ENCODE measurements around the gene CLDN10.
"Not testable (repeated sequence)": the region's sequence is repeated elsewhere in the genome, so short reads cannot be mapped to it uniquely, and the experiment has no call there.

Gene CLDN10

DNA sequence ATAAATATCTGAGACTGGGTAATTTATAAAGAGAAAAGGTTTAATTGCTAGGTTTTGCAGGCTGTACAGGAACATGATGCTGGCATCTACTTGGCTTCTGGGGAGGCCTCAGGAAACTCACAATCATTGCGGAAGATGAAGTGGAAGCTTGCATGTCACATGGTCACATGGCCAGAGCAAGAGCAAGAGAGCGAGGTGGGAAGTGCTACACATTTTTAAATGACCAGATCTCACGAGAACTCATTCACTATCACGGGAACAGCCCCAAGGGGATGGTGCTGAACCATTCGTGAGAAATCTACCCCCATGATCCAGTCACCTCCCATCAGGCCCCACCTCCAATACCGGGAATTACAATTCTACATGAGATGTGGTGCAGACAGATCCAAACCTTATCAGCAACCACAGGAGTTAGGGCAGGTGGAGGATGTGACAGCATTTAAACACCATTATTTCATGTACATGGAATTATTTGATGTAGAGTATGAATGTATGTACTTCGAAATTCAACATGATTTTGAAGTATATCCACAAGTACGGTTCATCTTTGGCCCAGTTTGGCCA is 10.5 kb upstream of the CLDN10 start:
- no peak for DNase-seq

DNA sequence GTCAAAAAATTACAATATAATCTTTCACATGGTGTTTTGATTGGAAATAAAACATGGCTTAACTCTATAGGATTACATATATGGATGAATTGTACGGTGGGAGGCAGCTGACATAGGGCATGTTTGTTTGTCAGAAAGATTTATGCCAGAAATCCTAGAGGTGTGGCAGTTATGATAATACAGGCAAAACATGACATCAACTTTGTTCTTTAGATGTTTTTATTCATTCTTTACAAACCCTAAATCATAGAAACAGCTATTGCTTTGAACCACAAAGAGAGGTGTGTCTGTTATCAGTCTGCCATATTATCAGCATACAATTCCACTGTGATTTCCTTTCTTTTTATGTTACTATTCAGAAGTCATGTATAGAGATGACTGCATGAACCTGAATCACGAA is 8.2 kb upstream of the CLDN10 start:
- DNase-seq = no peak

DNA sequence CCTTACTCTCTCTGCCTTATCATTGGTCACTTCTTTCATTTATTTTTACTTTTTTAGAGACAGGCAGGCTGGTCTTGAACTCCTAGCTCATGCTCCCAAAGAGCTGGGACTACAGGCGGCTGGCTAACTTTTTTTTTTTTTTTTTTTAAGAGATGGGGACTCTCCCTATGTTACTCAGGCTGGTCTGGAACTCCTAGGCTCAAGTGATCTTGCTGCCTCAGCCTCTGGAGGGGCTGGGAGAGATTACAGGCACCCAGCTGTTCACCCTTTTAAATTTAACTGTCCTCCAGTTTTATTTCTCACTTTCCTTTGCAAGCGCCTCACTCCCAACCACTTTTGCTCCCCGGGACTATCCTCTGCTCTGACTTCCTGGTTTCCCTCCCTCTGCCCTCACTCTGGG is 5.6 kb upstream of the CLDN10 start:
- no peak for DNase-seq

GRCh38 chr13:95547531-95548167 is 4.9 kb upstream of the CLDN10 start:
- no peak for DNase-seq

- no peak for DNase-seq
Measured at GRCh38 chr13:95552208-95552538, 347 bp upstream of the CLDN10 start.

GRCh38 chr13:95553581-95554385 is 1.3 kb downstream of the CLDN10 start:
- DNase-seq = no peak

DNA sequence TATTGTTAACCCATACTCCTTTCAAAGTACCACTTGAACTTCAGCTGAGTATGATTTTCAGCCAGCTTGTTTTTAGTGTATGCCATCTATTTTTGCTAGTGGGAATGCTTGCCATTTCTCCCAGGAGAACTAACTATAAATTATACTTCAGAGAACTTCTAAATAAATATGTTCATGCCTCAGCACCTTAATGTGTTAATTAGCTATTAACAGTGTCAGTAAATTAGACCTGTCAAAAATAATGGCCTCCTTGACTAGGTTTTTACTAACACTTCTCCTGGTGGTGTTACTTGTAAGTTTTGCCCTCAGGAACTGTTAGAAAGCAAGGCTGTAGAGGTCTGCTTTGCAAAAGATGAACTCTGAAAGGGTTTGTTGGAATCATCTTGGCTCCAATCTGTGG is 4.5 kb downstream of the CLDN10 start:
- DNase-seq = no peak

GRCh38 chr13:95559100-95559499 is 6.6 kb downstream of the CLDN10 start:
- DNase-seq = no peak

DNA sequence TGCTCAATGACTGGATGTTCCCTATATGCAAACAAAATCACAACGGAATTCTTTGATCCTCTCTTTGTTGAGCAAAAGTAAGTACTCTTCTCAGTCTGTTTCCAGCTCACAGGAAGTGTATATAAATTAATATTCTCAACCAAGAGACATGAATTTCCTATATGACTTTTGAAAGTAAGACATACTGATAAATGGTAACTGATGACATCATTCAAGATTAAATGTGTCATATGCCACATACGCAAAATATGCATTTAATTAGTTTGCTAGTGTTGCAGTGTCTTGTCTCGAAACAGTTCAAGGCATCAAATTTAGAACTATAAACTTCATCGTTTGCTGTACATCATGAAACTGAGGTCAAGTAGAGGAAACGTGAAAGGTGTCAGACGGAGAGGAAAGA is 7.9 kb downstream of the CLDN10 start:
- DNase-seq = no peak

DNA sequence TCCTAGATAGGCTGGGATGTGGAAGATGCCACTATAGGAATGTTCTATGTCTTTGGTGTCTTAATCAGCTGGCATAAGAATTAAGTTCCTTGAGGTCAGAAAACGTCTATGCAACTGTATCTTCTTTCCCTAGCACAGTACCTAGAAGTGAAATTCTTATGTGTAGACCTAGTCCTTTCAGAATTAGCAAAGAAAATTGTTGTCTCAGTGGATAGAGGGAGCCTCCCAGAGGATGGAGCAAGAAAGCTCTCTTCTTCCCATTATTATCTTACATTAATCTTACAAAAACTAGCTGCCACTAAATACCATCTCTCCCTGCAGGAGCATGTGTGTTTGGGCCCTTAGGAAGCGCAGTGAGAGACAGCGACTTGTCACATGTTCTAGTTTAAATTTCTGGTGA is 11.6 kb downstream of the CLDN10 start:
- no peak for DNase-seq

- DNase-seq = no peak
Measured at GRCh38 chr13:95564733-95565291, 12.3 kb downstream of the CLDN10 start.

GRCh38 chr13:95565758-95566157 is 13.2 kb downstream of the CLDN10 start:
- DNase-seq = not testable (repeated sequence)

GRCh38 chr13:95568131-95568530 is 15.6 kb downstream of the CLDN10 start:
- DNase-seq = no peak

GRCh38 chr13:95570016-95570415 is 17.5 kb downstream of the CLDN10 start:
- no peak for DNase-seq

GRCh38 chr13:95571941-95572340 is 19.4 kb downstream of the CLDN10 start:
- no peak for DNase-seq

GRCh38 chr13:95573221-95573620 is 20.7 kb downstream of the CLDN10 start:
- DNase-seq = no peak

DNA sequence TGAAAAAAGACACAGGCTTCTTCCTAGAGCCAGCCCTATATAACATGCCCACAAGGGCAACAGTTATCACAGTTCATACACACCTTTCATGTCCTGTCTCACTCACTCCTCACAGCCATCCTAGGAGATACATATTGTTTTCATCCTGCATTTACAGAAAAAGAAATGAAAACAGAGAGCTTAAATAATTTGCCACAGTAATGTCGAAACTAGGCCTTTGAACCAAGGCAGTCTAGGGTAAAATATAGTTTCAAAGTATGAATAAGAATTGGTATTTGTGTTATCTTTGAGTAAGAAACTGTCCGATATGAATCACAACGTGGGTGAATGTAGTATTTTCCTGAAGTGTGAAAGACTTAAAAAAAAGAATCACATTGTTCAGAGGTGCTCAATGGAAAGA is 26.8 kb downstream of the CLDN10 start:
- DNase-seq = no peak

DNA sequence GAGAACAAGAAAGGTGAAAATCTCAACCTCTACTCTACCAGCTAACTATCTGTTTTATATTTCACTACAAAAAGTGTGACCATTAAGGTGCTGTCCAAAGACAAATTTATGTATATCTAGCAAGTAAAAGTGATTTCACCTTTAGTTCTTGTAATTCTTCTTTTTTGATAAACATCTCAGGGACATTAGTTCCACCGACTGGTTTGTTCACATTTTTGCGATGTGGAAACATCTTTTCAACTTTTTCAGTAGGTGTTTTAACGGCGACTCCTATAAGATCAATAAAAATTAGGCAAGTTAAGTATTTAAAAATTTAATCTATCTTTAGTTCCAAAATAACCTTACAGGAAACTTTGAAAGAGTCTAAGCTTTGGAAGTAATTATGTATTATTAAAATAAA is 33.3 kb downstream of the CLDN10 start:
- DNase-seq = no peak

- DNase-seq = no peak
Measured at GRCh38 chr13:95588134-95588533, 35.6 kb downstream of the CLDN10 start.

DNA sequence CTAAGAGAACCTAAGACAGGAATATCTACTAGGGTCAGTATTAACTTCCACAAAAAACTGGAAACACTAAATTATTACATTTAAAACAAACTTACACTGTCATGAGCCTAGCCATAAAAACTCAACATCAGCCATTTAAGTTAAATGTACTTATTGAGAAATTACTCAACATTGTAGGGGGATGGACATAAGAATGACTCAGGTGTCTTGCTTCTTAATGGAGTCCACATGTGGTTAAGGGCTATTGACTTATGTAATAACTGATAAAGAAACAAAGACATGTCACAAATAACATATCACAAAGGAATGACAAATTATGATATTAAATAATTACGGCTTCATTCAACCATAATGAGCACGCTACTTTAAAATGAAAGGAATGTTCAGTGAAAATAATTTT is 36.2 kb downstream of the CLDN10 start:
- no peak for DNase-seq

DNA sequence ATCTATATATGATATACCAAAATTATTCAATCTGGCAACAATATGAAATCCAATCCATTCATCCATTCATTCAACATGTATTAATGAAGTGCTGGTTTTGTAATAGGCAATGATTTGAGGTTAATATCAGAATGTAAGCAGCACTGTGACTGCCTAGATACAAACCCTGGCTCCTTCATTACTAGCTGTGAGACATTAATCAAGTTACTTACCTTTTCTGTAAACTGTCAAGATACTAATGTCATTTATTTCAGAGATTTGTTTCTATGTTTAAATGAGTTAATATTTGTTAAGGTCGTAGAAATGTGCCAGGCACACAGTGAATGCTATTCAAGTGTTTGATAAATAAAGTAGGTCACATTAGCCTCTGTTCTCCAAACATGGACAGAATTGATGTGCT is 40.9 kb downstream of the CLDN10 start:
- no peak for DNase-seq

GRCh38 chr13:95596701-95597100 is 44.2 kb downstream of the CLDN10 start:
- DNase-seq = no peak

- DNase-seq = no peak
Measured at GRCh38 chr13:95601216-95601615, 48.7 kb downstream of the CLDN10 start.

DNA sequence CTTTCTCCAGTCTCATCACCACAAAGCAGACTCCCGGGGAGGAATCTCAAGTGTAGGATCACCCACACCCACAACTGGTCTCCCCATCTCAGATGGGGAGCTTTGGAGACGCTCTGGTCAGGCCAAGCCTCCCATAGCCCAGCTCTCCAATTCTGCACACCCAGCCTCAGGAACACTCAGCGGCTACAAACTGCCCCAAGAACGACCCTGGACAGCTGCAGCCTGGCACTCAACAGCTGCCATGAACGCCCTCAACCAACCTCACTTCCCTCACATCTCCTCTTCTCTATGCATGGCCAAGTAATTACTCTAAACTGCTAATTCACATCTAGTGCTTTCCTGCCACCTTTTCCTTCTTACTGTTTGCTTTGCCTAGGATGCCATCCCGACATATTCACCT is 49.4 kb downstream of the CLDN10 start:
- DNase-seq = no peak
